ENCODE measurements around the gene GRAMD2A. TPM values are rescaled to one million over a fixed set of nuclear protein-coding genes. Genes with fewer than 3 reads are reported as not detected.

The GRAMD2A gene
- total RNA-seq, 4 donors from 2014 or later = 8.8 to 26.9 (median 9.0) TPM

DNA sequence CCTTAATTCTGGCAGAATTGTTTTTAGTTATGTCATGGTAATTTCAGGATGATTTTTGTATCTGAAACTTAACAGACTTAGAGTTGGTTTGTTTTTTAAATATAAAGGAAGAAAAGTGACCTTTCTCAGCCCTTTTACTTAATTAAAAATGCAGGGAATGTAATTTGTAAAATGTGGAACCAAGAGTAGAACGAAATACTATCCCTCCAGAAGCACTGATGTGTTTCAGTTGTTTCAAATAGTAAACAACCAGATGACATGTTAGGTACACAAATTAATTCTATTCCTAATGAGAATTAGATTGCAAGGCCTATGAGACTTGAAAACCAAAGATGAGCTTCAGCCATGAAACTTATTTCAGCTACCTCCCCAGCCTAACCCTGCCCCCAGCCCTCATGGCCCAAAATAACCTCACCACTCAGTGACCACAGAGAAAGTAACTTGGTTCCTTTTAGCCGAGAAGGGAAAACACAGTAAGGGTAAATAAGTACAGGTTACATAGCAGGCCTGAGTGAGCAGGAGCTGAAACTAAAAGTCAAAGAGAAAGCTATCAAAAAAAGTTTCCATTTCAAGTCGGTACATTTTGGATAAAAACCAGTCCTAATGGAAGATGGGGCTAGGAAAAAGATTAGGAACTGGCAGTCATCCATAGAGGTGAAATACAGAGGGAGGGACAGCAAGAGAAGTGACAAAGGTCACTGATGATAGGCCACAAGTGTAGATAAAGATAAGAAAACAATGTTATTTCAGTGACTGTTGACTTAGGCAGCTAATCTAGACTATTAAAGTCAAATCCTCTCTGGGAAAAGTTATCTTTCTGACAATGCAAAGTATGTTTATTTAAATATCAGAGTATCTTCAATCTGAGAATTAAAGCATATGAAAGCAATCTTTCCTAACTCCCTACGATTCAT, 56.2 kb downstream of the GRAMD2A start:
- Histone ChIP-seq H3K9me3 (no peaks in the 10 kb centered on the region), H3K4me1 (peaks cover 19 to 38% of the 10 kb centered on the region in 2 donors), H3K36me3 (no peaks in the 10 kb centered on the region), H3K27me3 (no peaks in the 10 kb centered on the region), H3K27ac (peak overlapping the region; percentile 69 to 90 (median 69)), H3K4me3 (replicated peaks in 1 of 3) (no peak overlapping the region)
- WGBS, 2 donors = 37 to 38% methylated on average over 4 of the region's 4 CpGs
- DNase-seq = peak; percentile 51 to 67
- TF ChIP-seq POLR2A (IDR thresholded peaks at IDR 0.05) = no peak
- TF ChIP-seq, protein P1, sequence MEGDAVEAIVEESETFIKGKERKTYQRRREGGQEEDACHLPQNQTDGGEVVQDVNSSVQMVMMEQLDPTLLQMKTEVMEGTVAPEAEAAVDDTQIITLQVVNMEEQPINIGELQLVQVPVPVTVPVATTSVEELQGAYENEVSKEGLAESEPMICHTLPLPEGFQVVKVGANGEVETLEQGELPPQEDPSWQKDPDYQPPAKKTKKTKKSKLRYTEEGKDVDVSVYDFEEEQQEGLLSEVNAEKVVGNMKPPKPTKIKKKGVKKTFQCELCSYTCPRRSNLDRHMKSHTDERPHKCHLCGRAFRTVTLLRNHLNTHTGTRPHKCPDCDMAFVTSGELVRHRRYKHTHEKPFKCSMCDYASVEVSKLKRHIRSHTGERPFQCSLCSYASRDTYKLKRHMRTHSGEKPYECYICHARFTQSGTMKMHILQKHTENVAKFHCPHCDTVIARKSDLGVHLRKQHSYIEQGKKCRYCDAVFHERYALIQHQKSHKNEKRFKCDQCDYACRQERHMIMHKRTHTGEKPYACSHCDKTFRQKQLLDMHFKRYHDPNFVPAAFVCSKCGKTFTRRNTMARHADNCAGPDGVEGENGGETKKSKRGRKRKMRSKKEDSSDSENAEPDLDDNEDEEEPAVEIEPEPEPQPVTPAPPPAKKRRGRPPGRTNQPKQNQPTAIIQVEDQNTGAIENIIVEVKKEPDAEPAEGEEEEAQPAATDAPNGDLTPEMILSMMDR (IDR thresholded peaks at IDR 0.05) = no peak
- intact Hi-C loops (cut with DNase I) = no loop called here

DNA sequence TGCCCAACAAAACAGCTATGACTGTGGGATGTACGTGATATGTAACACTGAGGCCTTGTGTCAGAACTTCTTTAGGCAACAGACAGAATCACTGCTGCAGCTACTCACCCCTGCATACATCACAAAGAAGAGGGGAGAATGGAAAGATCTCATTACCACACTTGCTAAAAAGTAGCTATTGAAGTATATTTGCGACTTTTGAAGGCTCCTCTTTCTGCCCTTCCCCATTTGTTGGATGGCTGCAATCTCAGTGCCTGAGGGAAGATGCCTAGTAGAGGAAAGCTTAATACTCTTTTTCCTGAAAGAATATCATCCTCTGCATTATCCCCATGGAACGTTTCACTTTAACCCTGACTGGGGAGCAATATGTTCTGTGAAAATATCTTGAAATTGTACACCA, 57.5 kb downstream of the GRAMD2A start:
- 92 to 94% methylated on average over 3 of the region's 3 CpGs for WGBS, 2 donors
- H3K9me3 ChIP-seq = no peaks in the 10 kb centered on the region
- peaks cover 30 to 38% of the 10 kb centered on the region in 2 donors for H3K4me1 ChIP-seq
- no peak for DNase-seq
- intact Hi-C loops (cut with DNase I) = no loop called here
- no peak overlapping the region for H3K4me3 ChIP-seq (replicated peaks in 1 of 3)
- H3K27me3 ChIP-seq = no peaks in the 10 kb centered on the region
- H3K27ac ChIP-seq = no peak overlapping the region
- no peaks in the 10 kb centered on the region for H3K36me3 ChIP-seq
- TF ChIP-seq, protein P1 (IDR thresholded peaks at IDR 0.05) = no peak

DNA sequence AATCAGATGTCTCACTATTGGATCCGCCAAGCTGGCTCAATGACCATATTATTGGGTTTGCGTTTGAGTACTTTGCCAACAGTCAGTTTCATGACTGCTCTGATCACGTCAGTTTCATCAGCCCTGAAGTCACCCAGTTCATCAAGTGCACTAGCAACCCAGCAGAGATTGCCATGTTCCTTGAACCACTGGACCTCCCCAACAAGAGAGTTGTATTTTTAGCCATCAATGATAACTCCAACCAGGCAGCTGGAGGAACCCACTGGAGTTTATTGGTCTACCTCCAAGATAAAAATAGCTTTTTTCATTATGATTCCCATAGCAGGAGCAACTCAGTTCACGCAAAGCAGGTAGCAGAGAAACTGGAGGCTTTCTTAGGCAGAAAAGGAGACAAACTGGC, 57.9 kb downstream of the GRAMD2A start:
- WGBS, 2 donors = 99 to 100% methylated on average over 4 of the region's 4 CpGs
- no peak overlapping the region for H3K27ac ChIP-seq
- DNase-seq = no peak
- H3K4me1 ChIP-seq = peaks cover 30 to 38% of the 10 kb centered on the region in 2 donors
- no peaks in the 10 kb centered on the region for H3K9me3 ChIP-seq
- no peak for TF ChIP-seq POLR2A (IDR thresholded peaks at IDR 0.05)
- TF ChIP-seq, protein P1 (IDR thresholded peaks at IDR 0.05) = no peak
- no peaks in the 10 kb centered on the region for H3K27me3 ChIP-seq
- no peak overlapping the region for H3K4me3 ChIP-seq (replicated peaks in 1 of 3)
- intact Hi-C loops (cut with DNase I) = no loop called here
- H3K36me3 ChIP-seq = no peaks in the 10 kb centered on the region

DNA sequence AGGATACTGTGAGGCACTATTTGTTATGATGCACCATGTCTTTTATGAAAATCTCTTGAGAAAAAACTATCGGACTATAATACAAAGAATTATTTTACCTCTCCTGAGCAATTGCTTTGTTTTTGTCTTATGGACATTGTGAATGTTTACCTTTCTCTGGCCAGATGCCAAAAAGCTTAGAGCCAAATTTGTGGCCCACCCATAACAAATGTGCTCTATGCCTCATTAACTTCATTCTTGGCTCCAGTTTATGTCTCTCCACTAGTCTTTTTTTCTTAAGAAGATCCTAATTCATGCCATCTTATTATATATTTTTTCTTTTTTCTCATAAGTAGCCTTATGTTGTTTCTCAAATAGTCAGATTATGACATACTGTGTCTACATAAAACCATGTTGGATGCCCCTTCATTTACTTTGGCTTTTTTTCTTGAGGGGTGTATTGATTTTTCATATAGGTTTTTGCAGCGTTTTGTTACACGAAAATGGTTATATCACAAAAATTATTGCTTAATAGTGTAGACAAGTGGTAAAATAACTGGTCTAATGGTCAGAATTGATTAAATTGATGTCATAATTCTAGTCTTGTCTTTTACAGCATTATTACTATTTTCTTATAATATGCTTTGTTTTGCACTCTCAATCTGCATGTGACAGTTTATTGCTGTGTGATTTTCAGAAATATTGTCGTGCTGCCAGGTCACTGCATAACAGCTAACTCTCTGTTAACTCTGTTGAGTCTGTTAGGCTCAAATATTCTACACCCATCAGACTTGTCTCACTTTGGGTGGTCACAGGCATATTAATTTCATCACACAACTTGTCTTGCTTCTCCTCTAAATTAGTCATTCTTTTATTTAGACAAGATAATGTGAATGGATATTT, 61.2 kb downstream of the GRAMD2A start:
- DNase-seq = no peak
- no peak overlapping the region for H3K4me3 ChIP-seq (replicated peaks in 1 of 3)
- H3K4me1 ChIP-seq = peaks cover 19 to 22% of the 10 kb centered on the region in 2 donors
- peak overlapping the region in 1 of 3 donors; percentile 75 for H3K27ac ChIP-seq
- TF ChIP-seq, protein P1 (IDR thresholded peaks at IDR 0.05) = no peak
- TF ChIP-seq POLR2A (IDR thresholded peaks at IDR 0.05) = no peak
- intact Hi-C loops (cut with DNase I) = no loop called here
- no peaks in the 10 kb centered on the region for H3K27me3 ChIP-seq
- no peaks in the 10 kb centered on the region for H3K36me3 ChIP-seq
- no peaks in the 10 kb centered on the region for H3K9me3 ChIP-seq
- whole genome bisulfite sequencing, 2 donors = 68 to 77% methylated on average over 4 of the region's 4 CpGs
